PC-3 (cell line): ENCODE measurements around the gene CLEC16A.

Experiments used
- CTCF ChIP-seq: fragments of 300-600 bp; sonication (generic); conservative IDR thresholded peaks from 2 replicates; pipeline ENCODE4 v1.5.1; 2017; ENCODE audit warnings: antibody characterized with exemption, low read depth, mild to moderate bottlenecking, low read length
- EZH2 ChIP-seq: fragments of 300-600 bp; sonication (generic); IDR thresholded peaks from one replicate; pipeline ENCODE4 v1.6.1; 2017; ENCODE audit warnings: antibody characterized with exemption, mild to moderate bottlenecking, low read length; ENCODE audit not compliant: unreplicated experiment
- EZH2phosphoT487 ChIP-seq: fragments of 300-600 bp; sonication (generic); IDR thresholded peaks from 2 replicates; pipeline ENCODE4 v1.6.1; 2018; ENCODE audit warnings: mild to moderate bottlenecking, antibody characterized with exemption, low read length, borderline replicate concordance

GRCh38 chr16:10982465-10983150 is 38.2 kb downstream of the CLEC16A start:
- no peak for TF ChIP-seq CTCF
- TF ChIP-seq EZH2phosphoT487, result no peak
- no peak for TF ChIP-seq EZH2
